ENCODE results near the gene SLCO3A1.
A peak's percentile ranks its signal among the peaks of the same experiment; 100 is the strongest.

Gene SLCO3A1

GRCh38 chr15:92100751-92101150 lies 247.2 kb downstream of the SLCO3A1 start:
- no peak for DNase-seq (ENCODE audit: low spot score)

DNA sequence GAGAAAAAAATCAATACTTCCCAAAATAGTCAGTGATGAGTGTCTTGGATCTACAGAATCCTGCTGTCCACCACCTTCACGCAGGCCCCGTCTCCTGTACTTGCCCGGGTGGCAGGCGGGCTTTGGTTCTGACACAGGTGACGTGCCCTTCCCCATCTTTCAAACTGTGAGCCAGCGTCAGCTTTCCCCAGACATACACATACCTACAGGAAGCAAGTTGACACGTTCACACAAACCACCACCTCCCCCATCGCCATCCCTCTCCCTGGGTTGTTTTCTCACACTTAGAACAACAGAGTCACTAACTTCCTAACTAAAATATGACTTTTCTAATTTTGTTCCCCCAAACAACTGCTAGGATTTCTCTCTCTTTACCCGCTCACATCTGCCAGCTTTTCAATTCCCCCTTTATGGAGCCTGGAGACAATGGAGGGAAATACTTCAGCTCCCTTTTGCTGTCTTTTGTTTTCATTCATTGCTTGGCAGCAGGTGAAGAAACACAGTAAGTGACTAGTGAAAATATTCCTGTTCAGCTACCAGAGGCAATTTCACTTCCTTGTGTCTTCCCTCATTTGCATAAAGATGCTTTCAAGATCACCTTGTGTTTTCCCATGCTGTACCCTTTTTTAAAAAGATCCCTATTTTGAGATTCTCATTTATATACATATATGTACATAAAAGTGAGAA lies 248.3 kb downstream of the SLCO3A1 start:
- no peak for DNase-seq (ENCODE audit: low spot score)

- no peak for DNase-seq (ENCODE audit: low spot score)
Measured at GRCh38 chr15:92102395-92102755, 248.9 kb downstream of the SLCO3A1 start.

GRCh38 chr15:92104072-92104471 lies 250.6 kb downstream of the SLCO3A1 start:
- no peak for DNase-seq (ENCODE audit: low spot score)

GRCh38 chr15:92105611-92106010 lies 252.1 kb downstream of the SLCO3A1 start:
- no peak for DNase-seq (ENCODE audit: low spot score)

DNA sequence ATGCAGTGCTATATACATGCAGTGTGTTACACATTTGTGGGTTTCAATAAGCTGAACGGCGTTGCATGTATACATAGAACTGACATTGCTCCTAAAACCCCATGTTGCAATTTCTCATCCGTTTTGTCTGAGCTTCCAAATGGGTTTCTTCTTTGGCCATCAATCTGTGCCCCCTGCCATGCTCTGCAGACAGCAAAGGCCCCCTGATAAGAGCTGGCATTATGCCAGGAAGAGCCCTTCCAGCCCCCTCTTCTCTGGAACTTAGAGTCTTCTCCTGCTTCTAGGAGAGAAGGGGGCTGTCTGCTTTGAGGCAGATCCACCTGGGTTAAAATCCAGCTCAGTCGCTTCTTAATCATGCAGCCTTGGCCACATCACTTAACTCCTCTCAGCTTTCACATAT lies 254.0 kb downstream of the SLCO3A1 start:
- no peak for DNase-seq (ENCODE audit: low spot score)

- DNase-seq (ENCODE audit: low spot score), result no peak
Measured at GRCh38 chr15:92109191-92109873, 255.8 kb downstream of the SLCO3A1 start.

DNA sequence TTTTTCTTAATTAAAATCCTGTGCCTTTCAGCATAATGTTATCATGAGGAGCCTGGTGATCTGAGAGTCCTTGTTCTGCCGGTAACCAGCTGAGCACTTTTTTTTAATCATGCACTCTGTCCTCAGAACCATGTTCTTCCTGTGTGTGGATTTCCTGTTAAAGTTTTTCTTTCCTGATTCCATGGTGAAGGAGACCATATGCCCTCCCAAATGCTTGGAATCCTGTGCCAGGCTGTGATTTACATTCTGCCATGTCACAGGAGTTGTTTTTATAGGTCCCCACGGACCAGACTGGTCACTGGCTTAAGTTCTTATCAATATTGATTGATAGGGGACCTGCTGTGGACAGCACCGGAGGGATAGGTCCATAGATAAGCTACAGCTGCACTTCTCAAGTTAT lies 257.8 kb downstream of the SLCO3A1 start:
- DNase-seq (ENCODE audit: low spot score), result no peak

- DNase-seq (ENCODE audit: low spot score), result no peak
Measured at GRCh38 chr15:92111751-92112150, 258.2 kb downstream of the SLCO3A1 start.

DNA sequence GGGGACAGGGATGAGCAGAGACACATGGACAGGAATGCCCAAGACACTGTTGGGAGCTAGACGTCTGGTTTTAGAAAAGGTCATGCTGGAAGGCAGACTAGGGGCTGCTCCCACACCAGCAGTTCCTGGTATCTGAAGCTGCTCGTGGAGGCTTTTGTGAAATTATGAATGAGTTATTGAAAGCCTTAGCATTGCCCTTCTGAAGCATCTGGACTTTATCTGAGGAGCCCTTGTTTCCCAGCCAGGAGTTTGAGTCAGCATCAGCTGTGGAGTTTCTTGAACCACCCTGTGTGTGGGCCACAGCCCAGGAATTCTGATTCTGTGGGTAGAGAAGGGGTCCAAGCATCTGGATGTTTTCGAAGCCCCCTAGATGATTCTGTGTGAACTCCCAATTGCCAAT lies 258.7 kb downstream of the SLCO3A1 start:
- DNase-seq (ENCODE audit: low spot score), result peak; percentile 15

- no peak for DNase-seq (ENCODE audit: low spot score)
Measured at GRCh38 chr15:92112711-92113110, 259.2 kb downstream of the SLCO3A1 start.

- no peak for DNase-seq (ENCODE audit: low spot score)
Measured at GRCh38 chr15:92113832-92114231, 260.3 kb downstream of the SLCO3A1 start.

- no peak for DNase-seq (ENCODE audit: low spot score)
Measured at GRCh38 chr15:92115834-92116233, 262.3 kb downstream of the SLCO3A1 start.

- no peak for DNase-seq (ENCODE audit: low spot score)
Measured at GRCh38 chr15:92116330-92116729, 262.8 kb downstream of the SLCO3A1 start.

- DNase-seq (ENCODE audit: low spot score), result no peak
Measured at GRCh38 chr15:92117261-92117731, 263.8 kb downstream of the SLCO3A1 start.

DNA sequence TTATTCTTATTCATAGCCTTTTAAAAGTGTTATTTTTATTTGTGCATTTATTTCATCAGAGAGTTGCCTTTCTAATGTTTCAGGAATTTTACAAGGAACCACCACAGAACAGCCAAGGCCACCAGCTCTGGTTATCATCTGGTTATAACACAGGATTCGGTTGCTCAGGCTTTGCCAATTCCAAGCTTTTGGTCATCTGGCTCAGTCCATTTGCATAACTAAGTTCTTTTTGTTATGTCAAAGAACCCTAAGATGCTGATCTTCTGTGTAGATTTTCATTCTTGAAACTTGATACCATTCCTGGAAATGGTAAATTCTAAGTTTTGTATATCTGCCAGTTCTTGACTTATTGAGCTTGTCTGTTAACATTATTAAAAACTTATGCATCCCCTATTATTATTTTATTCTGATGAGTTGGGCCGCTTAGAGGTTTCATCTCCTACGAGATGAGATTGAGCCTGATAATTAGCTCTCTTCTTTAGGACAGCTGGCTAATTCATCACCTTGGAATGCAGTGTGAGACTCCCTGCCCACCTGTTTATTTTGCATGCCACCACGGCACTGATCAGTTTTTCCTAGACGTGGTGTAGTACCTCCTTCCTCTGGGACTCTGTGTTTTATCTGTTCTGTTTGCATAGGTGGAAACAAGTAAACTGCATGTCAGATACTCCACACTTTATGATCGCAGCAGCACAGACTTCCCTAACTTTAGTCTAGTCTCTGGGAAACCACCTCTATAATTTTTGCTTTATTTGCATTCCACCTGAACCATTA lies 264.8 kb downstream of the SLCO3A1 start:
- no peak for DNase-seq (ENCODE audit: low spot score)

DNA sequence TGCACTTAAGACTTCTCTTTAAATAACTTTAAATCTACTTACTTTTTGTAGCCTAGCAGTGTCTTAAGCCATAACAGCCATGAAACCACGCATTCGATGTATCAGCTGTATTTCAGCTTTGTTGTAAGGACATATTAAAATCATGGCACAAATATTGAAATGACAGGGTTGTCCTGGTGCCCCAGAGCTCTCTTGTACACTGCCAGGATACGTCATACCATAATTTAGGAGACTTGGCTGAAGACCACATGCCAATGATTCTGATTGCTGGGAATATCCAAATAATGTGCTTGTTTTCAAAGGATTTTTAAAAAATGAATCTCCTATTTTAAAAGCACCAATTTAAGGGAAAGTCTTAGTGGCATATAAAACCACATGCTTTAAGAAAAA lies 265.4 kb downstream of the SLCO3A1 start:
- no peak for DNase-seq (ENCODE audit: low spot score)

- no peak for DNase-seq (ENCODE audit: low spot score)
Measured at GRCh38 chr15:92120094-92120795, 266.7 kb downstream of the SLCO3A1 start.

GRCh38 chr15:92121047-92121446 lies 267.5 kb downstream of the SLCO3A1 start:
- no peak for DNase-seq (ENCODE audit: low spot score)

GRCh38 chr15:92122259-92122658 lies 268.8 kb downstream of the SLCO3A1 start:
- no peak for DNase-seq (ENCODE audit: low spot score)

GRCh38 chr15:92123962-92124656 lies 270.6 kb downstream of the SLCO3A1 start:
- DNase-seq (ENCODE audit: low spot score), result no peak

DNA sequence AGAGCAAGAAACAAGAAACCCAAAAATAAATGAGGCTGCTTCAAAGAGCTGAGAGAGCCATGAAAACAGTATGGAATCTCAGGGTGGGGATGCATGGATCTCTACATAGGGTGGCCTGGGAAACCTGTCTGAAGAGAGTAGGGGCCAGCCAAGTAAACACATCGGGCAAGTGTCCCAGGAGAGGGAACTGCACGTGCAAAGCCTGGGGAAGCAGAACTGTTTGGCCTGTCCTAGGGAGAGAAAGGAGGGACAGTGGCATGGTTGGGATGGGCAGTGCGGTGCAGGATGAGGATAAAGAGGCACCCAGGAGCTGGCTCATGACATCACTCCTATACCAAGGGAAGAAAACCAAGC lies 271.1 kb downstream of the SLCO3A1 start:
- no peak for DNase-seq (ENCODE audit: low spot score)

All from AG08396 (cell line).